Measurements from ENCODE around the gene TRMT13. TPM values are rescaled to one million over a fixed set of nuclear protein-coding genes. Genes with fewer than 3 reads are reported as not detected.
A peak's percentile ranks its signal among the peaks of the same experiment; 100 is the strongest.
"Not testable (repeated sequence)": the region's sequence is repeated elsewhere in the genome, so short reads cannot be mapped to it uniquely, and the experiment has no call there.

TRMT13 gene
- total RNA-seq, 1 donor from 2014 or later: 17.8 TPM

- ATAC-seq (no peak), DNase-seq (no peak)
- intact Hi-C loops (cut with DNase I): no loop called here
- no peak within 1 kb of the TSS for H3K27ac ChIP-seq
- no peaks in the 10 kb centered on the region for H3K4me1 ChIP-seq
- TF ChIP-seq, protein P1, sequence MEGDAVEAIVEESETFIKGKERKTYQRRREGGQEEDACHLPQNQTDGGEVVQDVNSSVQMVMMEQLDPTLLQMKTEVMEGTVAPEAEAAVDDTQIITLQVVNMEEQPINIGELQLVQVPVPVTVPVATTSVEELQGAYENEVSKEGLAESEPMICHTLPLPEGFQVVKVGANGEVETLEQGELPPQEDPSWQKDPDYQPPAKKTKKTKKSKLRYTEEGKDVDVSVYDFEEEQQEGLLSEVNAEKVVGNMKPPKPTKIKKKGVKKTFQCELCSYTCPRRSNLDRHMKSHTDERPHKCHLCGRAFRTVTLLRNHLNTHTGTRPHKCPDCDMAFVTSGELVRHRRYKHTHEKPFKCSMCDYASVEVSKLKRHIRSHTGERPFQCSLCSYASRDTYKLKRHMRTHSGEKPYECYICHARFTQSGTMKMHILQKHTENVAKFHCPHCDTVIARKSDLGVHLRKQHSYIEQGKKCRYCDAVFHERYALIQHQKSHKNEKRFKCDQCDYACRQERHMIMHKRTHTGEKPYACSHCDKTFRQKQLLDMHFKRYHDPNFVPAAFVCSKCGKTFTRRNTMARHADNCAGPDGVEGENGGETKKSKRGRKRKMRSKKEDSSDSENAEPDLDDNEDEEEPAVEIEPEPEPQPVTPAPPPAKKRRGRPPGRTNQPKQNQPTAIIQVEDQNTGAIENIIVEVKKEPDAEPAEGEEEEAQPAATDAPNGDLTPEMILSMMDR (IDR thresholded peaks at IDR 0.05): no peak
- H3K9me3 ChIP-seq: no peaks in the 10 kb centered on the region
- H3K36me3 ChIP-seq: no peaks in the 10 kb centered on the region
- no peaks in the 10 kb centered on the region for H3K27me3 ChIP-seq (ENCODE audit: low read depth)
- no peak within 1 kb of the TSS for H3K4me3 ChIP-seq
These were observed 45.1 kb downstream of the TRMT13 start, which contains the start of gene LRRC39 for GRCh38 chr1:100178091-100178490. Gene LRRC39, minus strand, starts transcription at chr1:100178256. Its CDS starts 9,740 bp downstream, at chr1:100168516.

DNA sequence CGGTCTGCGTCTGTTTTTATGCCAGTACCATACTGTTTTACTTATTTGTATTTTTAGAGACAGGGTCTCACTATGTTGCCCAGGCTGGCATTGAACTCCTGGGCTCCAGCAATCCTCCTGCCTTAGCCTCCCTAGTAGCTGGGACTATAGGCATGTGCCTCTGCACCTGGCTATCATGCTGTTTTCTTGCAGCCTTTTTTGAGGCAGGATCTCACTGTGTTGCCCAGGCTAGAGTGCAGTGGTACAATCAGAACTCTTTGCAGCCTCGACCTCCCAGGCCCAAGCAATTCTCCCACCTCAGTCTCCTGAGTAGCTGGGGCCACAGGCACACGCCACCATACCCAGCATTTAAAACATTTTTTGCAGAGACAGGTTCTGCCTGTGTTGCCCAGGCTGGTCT is 50.4 kb downstream of the TRMT13 start:
- ATAC-seq: no peak

DNA sequence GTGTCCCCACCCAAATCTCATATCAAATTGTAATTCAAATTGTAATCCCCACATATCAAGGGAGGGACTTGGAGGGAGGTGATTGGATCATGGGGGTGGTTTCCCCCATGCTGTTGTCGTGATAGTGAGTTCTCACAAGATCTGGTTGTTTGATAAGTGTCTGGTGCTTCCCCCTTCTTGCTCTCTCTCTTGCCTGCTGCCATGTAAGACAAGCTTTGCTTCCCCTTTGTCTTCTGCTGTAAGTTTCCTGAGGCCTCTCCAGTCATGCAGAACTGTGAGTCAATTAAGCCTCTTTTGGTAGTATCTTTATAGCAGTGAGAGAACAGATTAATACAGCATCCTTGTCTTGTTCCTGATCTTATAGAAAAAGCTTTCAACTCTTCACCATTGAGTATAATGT is 51.6 kb downstream of the TRMT13 start:
- ATAC-seq: no peak
- TF ChIP-seq, protein P1 (IDR thresholded peaks at IDR 0.05): no peak
- H3K36me3 ChIP-seq: no peaks in the 10 kb centered on the region
- intact Hi-C loops (cut with DNase I): no loop called here
- H3K27me3 ChIP-seq (ENCODE audit: low read depth): no peaks in the 10 kb centered on the region
- no peak for DNase-seq
- H3K4me1 ChIP-seq: peaks cover 10% of the 10 kb centered on the region
- no peaks in the 10 kb centered on the region for H3K9me3 ChIP-seq
- H3K4me3 ChIP-seq: no peak overlapping the region
- H3K27ac ChIP-seq: no peak overlapping the region

More for the DNA sequence above, 50.4 kb downstream of the TRMT13 start:
- no peaks in the 10 kb centered on the region for H3K9me3 ChIP-seq
- no peak overlapping the region for H3K4me3 ChIP-seq
- intact Hi-C loops (cut with DNase I): no loop called here
- peaks cover 4% of the 10 kb centered on the region for H3K4me1 ChIP-seq
- H3K36me3 ChIP-seq: no peaks in the 10 kb centered on the region
- H3K27ac ChIP-seq: no peak overlapping the region
- TF ChIP-seq, protein P1 (IDR thresholded peaks at IDR 0.05): no peak
- DNase-seq: no peak
- no peaks in the 10 kb centered on the region for H3K27me3 ChIP-seq (ENCODE audit: low read depth)

- H3K4me3 ChIP-seq: no peak overlapping the region
- H3K9me3 ChIP-seq: no peaks in the 10 kb centered on the region
- no peaks in the 10 kb centered on the region for H3K27me3 ChIP-seq (ENCODE audit: low read depth)
- H3K36me3 ChIP-seq: peaks cover 5% of the 10 kb centered on the region
- DNase-seq: no peak
- peaks cover 10% of the 10 kb centered on the region for H3K4me1 ChIP-seq
- TF ChIP-seq, protein P1 (IDR thresholded peaks at IDR 0.05): no peak
- ATAC-seq: peak; percentile 53 to 76
- intact Hi-C loops (cut with DNase I): no loop called here
- H3K27ac ChIP-seq: no peak overlapping the region
These were observed 54.9 kb downstream of the TRMT13 start for GRCh38 chr1:100187912-100188311.

GRCh38 chr1:100188617-100189016 is 55.7 kb downstream of the TRMT13 start:
- DNase-seq: no peak
- Histone ChIP-seq H3K27ac (no peak overlapping the region), H3K4me1 (peaks cover 10% of the 10 kb centered on the region), H3K27me3 (ENCODE audit: low read depth) (no peaks in the 10 kb centered on the region), H3K4me3 (no peak overlapping the region), H3K9me3 (no peaks in the 10 kb centered on the region), H3K36me3 (peaks cover 7% of the 10 kb centered on the region)
- peak; percentile 29 to 56 for ATAC-seq
- TF ChIP-seq, protein P1 (IDR thresholded peaks at IDR 0.05): no peak
- intact Hi-C loops (cut with DNase I): no loop called here

- intact Hi-C loops (cut with DNase I): no loop called here
- DNase-seq (no peak), ATAC-seq (no peak)
- H3K27me3 ChIP-seq (ENCODE audit: low read depth): no peaks in the 10 kb centered on the region
- no peak overlapping the region for H3K27ac ChIP-seq
- H3K36me3 ChIP-seq: peaks cover 77% of the 10 kb centered on the region
- H3K4me1 ChIP-seq: no peaks in the 10 kb centered on the region
- no peak overlapping the region for H3K4me3 ChIP-seq
- TF ChIP-seq, protein P1 (IDR thresholded peaks at IDR 0.05): no peak
- H3K9me3 ChIP-seq: no peaks in the 10 kb centered on the region
These were observed 65.6 kb downstream of the TRMT13 start for GRCh38 chr1:100198596-100198995.

GRCh38 chr1:100200060-100200459 is 67.1 kb downstream of the TRMT13 start:
- intact Hi-C loops (cut with DNase I); H3K27ac ChIP-seq; DNase-seq; H3K9me3 ChIP-seq; H3K4me3 ChIP-seq; H3K27me3 ChIP-seq (ENCODE audit: low read depth); ATAC-seq; H3K4me1 ChIP-seq: not testable (repeated sequence)
- peaks cover 62% of the 10 kb centered on the region for H3K36me3 ChIP-seq

Measured in lower lobe of right lung (tissue), 2 donors.